Aorta (tissue), 5 donors: ENCODE results near the gene MYH7B. TPM values are rescaled to one million over a fixed set of nuclear protein-coding genes. Genes with fewer than 3 reads are reported as not detected.

Experiments used
- ATAC-seq: fragments of 200-7000 bp; cut with Tn5 transposase; one replicate; pipeline ENCODE4 v1.9.1; 2022; ENCODE audit warnings: moderate library complexity; ENCODE audit not compliant: low FRiP score
- DNase-seq, 2 donors: peaks; one replicate each; pipeline ENCODE4 v3.0.0-alpha.2; 2020
- H3K27ac ChIP-seq, 2 donors: one replicate each; pipeline ENCODE4 v1.5.1; 2013; ENCODE audit warnings: low read length in 2 of 2, mild to moderate bottlenecking in 2 of 2, moderate library complexity in 2 of 2, control low read depth in 1 of 2, inconsistent platforms in 1 of 2, low read depth in 1 of 2
- H3K27me3 ChIP-seq, 2 donors: one replicate each; pipeline ENCODE4 v1.6.1; 2013; ENCODE audit warnings: control low read depth in 1 of 2, low read length in 1 of 2, mild to moderate bottlenecking in 1 of 2, moderate library complexity in 1 of 2; ENCODE audit not compliant: insufficient read depth in 2 of 2, control insufficient read depth in 1 of 2
- H3K36me3 ChIP-seq, 2 donors: one replicate each; pipeline ENCODE4 v1.6.1; 2013; ENCODE audit warnings: control low read depth in 1 of 2, low read length in 1 of 2, mild to moderate bottlenecking in 1 of 2; ENCODE audit not compliant: insufficient read depth in 2 of 2, control insufficient read depth in 1 of 2
- H3K4me1 ChIP-seq, 2 donors: one replicate each; pipeline ENCODE4 v1.6.1; 2013; ENCODE audit warnings: low read length in 2 of 2, control low read depth in 1 of 2, mild to moderate bottlenecking in 1 of 2, moderate library complexity in 1 of 2; ENCODE audit not compliant: insufficient read depth in 2 of 2, control insufficient read depth in 1 of 2
- H3K4me3 ChIP-seq, 2 donors: one replicate each; pipeline ENCODE4 v1.5.1; 2013; ENCODE audit warnings: low read length in 2 of 2, control low read depth in 1 of 2, mild to moderate bottlenecking in 1 of 2
- H3K9me3 ChIP-seq: one replicate; pipeline ENCODE4 v1.6.1; 2013; ENCODE audit warnings: mild to moderate bottlenecking, low read length; ENCODE audit not compliant: control insufficient read depth
- WGBS, 2 donors: extraction: QIAGEN DNeasy Blood & Tissue Kit; methylation state at CpG; one replicate each; pipeline ENCODE4 v1.1.7; 2013; 5-methylcytosine and 5-hydroxymethylcytosine counted together
- intact Hi-C, 2 donors: fragments of 100-400 bp; cut with DNase I; formaldehyde crosslinking; loops; one replicate each; pipeline versions ENCODE4 v1.14.2 to v1.15.0; 2022
- polyA plus RNA-seq, 2 donors: library from polyadenylated mRNA; stranded (reverse); fragments of 200-250 nt; gene quantifications; one replicate each; pipeline ENCODE4 v1.2.3, GENCODE V29; 2013
- total RNA-seq, 2 donors: library from RNA; stranded (reverse); fragmentation: NEBNext Ultra II Directional; extraction: Animal tissue kit (Norgen Biotek cat#: 25700); gene quantifications; one replicate each; pipeline ENCODE4 v1.2.1, GENCODE V29; 2021
- donor health status: healthy with polysubstance abuse.
- donor health status: Bipolar disorder and iron deficiency.
- donor health status: DM: no; HTN: no; CAD: no.
- donor health status: DM: no; HTN: no; CAD: no.
- donor health status: DM: yes; HTN: yes; CAD: no.

The MYH7B gene
- total and polyA plus RNA-seq, 4 donors = 0.13 to 4.6 (median 0.72) TPM

DNA sequence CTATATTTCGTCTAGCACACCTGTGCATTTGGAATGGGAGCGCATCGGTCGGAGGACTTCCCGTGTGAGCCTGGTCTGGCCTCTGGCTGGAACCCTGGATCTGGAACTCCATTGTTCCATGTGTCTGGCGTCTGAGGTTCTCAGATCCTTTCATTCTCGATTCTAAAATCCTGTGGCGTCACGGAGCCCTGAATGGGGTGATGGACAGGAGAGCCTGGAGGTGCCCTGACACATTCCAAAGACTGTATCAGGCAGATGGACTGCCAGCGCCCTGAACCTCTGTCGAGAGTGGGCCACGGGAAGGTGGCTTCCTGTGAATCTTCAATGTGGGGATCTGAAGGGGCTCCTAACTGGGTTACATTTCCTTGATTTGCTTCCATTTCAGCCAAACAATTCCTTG, 20.6 kb downstream of the MYH7B start:
- DNase-seq = no peak
- no peak overlapping the region for H3K4me3 ChIP-seq
- no peak for ATAC-seq
- intact Hi-C loops = no loop called here
- no peak overlapping the region for H3K27ac ChIP-seq
- WGBS, 2 donors = 77 to 81% methylated on average over 12 of the region's 12 CpGs
- no peaks in the 10 kb centered on the region for H3K36me3 ChIP-seq
- no peaks in the 10 kb centered on the region for H3K9me3 ChIP-seq
- H3K27me3 ChIP-seq = no peaks in the 10 kb centered on the region
- H3K4me1 ChIP-seq = no peaks in the 10 kb centered on the region

DNA sequence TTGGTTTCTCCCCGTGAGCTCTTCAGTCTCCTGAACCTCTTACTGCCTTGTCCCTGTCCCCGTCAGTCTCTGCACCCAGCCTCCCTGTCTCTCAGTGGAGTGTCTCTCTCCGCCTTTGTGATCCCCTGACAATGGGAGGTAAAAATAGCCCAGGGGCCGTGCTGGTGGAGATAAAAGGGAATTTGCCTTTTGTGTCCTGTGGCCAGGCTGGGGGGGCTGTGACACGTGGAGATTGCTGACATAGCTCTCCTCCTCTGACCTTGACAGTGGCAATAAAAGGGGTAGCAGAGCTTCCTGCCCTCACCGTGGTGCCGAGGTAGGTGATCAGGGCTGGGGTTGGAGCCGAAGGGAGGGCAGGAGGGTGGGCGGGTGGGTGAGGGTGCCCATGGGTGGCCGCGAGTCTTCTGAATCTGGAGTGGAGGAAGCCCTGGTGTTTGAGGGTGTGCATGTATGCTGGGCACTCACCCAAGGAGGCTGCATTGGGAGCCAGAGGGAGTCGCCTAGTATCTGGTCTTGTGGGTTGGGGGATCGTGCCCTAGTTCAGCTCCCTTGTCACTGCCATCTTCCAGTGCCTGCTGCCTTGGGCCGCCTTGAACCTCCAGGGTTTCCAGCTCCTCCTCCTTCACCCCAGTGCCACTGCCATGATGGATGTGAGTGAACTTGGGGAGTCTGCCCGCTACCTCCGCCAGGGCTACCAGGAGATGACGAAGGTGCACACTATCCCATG, 21.9 kb downstream of the MYH7B start:
- DNase-seq (peak; percentile 39 to 51), ATAC-seq (no peak)
- intact Hi-C loops = no loop called here
- Histone ChIP-seq H3K9me3 (no peaks in the 10 kb centered on the region), H3K4me1 (no peaks in the 10 kb centered on the region), H3K4me3 (no peak overlapping the region), H3K36me3 (no peaks in the 10 kb centered on the region), H3K27ac (no peak overlapping the region), H3K27me3 (no peaks in the 10 kb centered on the region)
- WGBS, 2 donors = 54 to 58% methylated on average over 17 of the region's 17 CpGs

DNA sequence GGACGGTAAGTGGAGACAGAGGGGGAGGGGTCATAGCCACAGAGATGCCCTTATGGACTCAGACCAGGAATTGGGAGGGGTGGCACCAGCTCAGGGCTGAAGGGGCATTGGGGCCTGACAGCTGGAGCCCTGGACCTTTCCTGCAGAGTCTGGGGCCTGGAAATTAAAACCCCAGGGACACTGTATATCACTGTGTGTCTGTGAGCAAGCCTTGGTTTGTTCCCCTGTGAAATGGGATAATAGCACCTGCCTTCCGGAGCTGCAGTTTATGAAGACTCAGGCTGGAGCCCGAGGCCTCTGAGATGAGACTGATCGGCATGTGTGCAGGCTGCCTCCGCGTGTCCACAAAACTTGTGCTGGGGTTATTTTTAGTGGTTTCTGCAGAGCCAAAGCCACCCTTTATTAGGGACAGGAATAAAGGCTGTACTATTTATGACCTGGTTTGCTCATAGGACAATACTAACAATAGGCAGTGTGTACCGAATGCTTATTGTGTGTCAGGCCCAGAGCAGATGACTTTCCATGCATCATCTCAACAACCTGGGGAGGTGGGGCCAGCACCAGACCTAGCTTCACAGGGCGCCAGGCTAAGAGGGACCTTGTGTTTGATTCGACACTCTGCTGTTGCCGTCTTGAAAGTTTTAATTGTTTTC, 22.6 kb downstream of the MYH7B start:
- Histone ChIP-seq H3K27me3 (no peaks in the 10 kb centered on the region), H3K27ac (no peak overlapping the region), H3K4me3 (no peak overlapping the region), H3K4me1 (no peaks in the 10 kb centered on the region), H3K36me3 (no peaks in the 10 kb centered on the region), H3K9me3 (no peaks in the 10 kb centered on the region)
- WGBS, 2 donors = 37 to 42% methylated on average over 10 of the region's 10 CpGs
- intact Hi-C loops = no loop called here
- no peak for DNase-seq
- no peak for ATAC-seq

DNA sequence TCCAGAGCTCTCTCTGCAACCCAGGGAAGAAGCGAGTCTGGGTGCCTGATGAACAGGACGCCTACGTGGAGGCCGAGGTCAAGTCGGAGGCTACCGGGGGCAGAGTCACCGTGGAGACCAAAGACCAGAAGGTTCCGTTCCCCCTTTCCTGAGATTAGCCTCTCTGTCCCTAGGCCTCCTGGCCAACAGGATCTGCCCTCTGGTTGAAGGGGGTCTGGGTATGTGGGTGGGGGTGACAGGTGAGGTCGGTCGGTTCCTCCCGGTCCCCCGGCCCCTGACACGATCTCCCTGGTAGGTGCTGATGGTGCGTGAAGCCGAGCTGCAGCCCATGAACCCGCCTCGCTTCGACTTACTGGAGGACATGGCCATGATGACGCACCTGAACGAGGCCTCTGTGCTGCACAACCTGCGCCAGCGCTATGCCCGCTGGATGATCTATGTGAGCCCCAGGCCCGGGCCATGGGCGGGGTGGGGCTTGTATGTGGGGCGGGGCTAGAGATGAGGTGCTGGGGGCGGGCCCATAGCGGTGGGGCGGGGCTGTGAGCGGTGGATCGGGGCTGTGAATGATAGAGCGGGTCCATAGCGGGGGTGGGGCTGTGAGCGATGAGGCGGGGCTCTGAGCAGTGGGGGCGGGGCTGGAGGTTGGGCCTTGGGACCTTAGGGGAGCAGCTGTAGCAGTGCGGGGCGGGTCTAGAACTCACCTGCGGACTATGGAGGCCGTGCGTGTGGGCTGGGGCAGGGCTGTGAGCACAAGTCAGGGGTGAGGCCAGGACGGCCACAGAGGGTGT, 23.9 kb downstream of the MYH7B start:
- WGBS, 2 donors = 63 to 70% methylated on average over 40 to 42 of the region's 42 CpGs
- Histone ChIP-seq H3K27me3 (no peaks in the 10 kb centered on the region), H3K9me3 (no peaks in the 10 kb centered on the region), H3K27ac (no peak overlapping the region), H3K4me3 (no peak overlapping the region), H3K36me3 (no peaks in the 10 kb centered on the region), H3K4me1 (no peaks in the 10 kb centered on the region)
- no peak for ATAC-seq
- DNase-seq = peak in 1 of 2 donors; percentile 45
- intact Hi-C loops = no loop called here

DNA sequence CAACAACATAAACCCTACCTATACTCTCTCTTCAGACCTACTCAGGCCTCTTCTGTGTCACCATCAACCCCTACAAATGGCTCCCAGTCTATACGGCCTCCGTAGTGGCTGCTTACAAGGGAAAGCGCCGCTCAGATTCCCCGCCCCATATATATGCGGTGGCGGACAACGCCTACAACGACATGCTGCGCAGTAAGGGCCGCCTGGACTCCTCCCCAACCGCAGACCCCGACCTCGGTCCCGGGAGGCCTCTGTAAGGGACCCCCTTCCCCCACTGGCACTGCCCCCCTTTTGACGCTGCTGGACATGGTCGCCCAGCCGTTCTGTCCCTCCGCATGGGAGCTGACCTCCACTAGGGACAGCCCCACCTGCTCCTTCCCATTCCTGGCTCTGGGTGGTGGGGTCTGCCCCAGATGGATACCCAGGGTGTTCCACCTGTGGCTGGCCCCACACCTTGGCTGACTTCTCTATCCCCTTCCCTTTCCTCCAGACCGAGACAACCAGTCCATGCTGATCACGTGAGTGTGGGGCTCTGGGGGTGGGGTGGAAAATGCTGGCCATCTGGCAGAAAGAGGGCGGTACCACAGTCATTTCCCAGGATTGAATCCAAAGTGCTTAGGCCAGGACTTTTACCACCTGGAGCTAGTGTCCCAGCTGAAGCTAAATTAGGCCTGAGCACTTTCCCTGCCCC, 25.0 kb downstream of the MYH7B start:
- Histone ChIP-seq H3K4me1 (no peaks in the 10 kb centered on the region), H3K27me3 (no peaks in the 10 kb centered on the region), H3K27ac (no peak overlapping the region), H3K9me3 (no peaks in the 10 kb centered on the region), H3K4me3 (no peak overlapping the region), H3K36me3 (no peaks in the 10 kb centered on the region)
- intact Hi-C loops = no loop called here
- DNase-seq = peak in 1 of 2 donors; percentile 34
- no peak for ATAC-seq
- 80 to 84% methylated on average over 22 of the region's 22 CpGs for WGBS, 2 donors

DNA sequence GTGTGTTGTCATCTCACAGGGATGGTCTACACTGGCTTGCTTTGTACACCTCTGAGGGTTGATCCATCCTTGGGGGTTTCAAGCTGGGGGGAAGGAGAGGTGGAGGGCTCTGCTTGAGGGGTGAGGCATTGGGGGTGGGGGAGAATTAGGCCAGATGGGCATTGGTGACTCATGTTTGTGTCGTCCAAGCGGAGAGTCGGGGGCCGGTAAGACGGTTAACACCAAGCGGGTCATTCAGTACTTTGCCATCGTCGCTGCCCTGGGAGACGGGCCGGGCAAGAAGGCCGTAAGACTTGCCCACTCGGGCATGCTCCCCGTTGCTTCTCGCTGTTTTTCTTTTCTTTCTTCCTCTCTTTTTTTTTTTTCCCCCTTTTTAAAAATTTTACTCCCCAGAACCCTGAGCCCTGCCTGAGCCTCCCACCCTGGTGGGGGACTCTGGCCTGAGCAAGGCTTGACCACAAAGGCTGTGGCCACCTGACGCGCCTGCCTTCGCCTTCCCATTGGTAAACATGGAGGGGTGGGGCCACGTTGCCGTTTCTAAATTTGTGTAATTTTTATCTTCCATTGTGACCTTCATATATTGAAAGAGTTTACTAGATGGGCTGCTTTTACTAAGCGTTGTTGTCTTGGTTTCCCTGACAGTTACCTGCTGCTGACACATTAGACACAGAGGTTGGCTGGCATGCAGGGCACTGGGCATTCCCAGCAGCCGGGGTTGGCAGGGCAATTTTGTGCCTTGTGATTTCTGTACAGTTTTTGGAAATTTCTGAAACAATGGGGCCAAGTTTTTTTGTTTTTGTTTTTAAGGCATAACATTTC, 26.8 kb downstream of the MYH7B start:
- intact Hi-C loops = no loop called here
- no peaks in the 10 kb centered on the region for H3K4me1 ChIP-seq
- H3K36me3 ChIP-seq = no peaks in the 10 kb centered on the region
- no peaks in the 10 kb centered on the region for H3K9me3 ChIP-seq
- H3K4me3 ChIP-seq = no peak overlapping the region
- no peak overlapping the region for H3K27ac ChIP-seq
- H3K27me3 ChIP-seq = no peaks in the 10 kb centered on the region
- DNase-seq = peak in 1 of 2 donors; percentile 35
- ATAC-seq = no peak
- 79 to 81% methylated on average over 21 of the region's 21 CpGs for WGBS, 2 donors

DNA sequence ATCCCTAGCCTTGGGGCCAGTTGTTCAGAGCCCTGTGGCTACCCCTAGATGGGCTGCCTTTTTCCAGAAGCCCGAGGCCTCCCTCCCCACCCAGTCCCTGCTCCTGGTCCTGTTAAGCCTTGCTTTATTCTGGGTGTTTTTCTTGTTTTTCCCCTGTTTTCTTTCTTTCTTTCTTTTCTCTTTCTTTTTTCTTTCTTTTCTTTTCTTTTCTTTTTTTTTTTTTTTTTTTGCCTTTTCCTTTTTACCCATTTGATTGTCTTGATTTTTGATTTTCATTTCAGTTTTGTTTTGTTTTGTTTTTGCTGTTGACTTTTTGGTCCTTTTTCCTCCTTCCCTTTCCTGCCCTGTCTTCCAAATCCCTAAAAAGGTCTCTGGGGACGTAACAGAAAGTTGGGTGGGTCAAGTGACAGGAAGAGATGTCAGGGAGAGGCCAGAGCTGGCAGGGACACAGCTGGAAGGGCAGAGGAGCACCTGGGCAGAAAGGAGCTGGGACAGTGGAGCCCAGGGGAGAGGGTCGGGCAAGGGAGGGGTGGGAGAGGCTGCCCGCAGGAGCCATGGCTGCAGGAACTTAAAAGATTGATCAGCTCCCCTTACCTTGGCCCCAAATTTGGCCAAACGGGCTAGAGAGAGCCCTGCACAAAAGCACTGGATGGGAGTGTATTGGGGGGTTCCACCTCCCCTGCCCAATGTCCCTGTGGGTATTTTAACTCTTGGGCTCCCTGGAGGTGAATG, 27.6 kb downstream of the MYH7B start:
- no peak for ATAC-seq
- H3K4me1 ChIP-seq = no peaks in the 10 kb centered on the region

More for the DNA sequence above, 27.6 kb downstream of the MYH7B start:
- intact Hi-C loops = no loop called here
- Histone ChIP-seq H3K4me3 (no peak overlapping the region), H3K36me3 (no peaks in the 10 kb centered on the region), H3K9me3 (no peaks in the 10 kb centered on the region), H3K27ac (no peak overlapping the region), H3K27me3 (no peaks in the 10 kb centered on the region)
- WGBS, 2 donors = 21 to 28% methylated on average over 5 of the region's 5 CpGs
- peak in 1 of 2 donors; percentile 19 for DNase-seq
